HG02885 (cell line): ENCODE results near the gene ADAMTS14.

ENCODE experiments used
- ATAC-seq: cut with Tn5 transposase; IDR thresholded peaks from one replicate; pipeline ENCODE4 v1.9.1; 2021; ENCODE audit warnings: mild to moderate bottlenecking; ENCODE audit not compliant: unreplicated experiment, poor library complexity

The ADAMTS14 gene

GRCh38 chr10:70748801-70749573, 76.7 kb downstream of the ADAMTS14 start:
- no peak for ATAC-seq

GRCh38 chr10:70749756-70750155, 77.5 kb downstream of the ADAMTS14 start:
- no peak for ATAC-seq

GRCh38 chr10:70750156-70750703, 77.9 kb downstream of the ADAMTS14 start:
- no peak for ATAC-seq

GRCh38 chr10:70751356-70751755, 79.0 kb downstream of the ADAMTS14 start:
- ATAC-seq = no peak

- ATAC-seq = no peak
Observed at GRCh38 chr10:70751991-70752390, 79.7 kb downstream of the ADAMTS14 start.

GRCh38 chr10:70752571-70752970, 80.3 kb downstream of the ADAMTS14 start:
- ATAC-seq = no peak

GRCh38 chr10:70753026-70753663, 80.8 kb downstream of the ADAMTS14 start:
- ATAC-seq = no peak

- ATAC-seq = no peak
Observed at GRCh38 chr10:70753841-70754621, 81.7 kb downstream of the ADAMTS14 start.

GRCh38 chr10:70756700-70757360, 84.5 kb downstream of the ADAMTS14 start:
- ATAC-seq = no peak

- no peak for ATAC-seq
Observed at GRCh38 chr10:70757856-70758255, 85.5 kb downstream of the ADAMTS14 start.

- no peak for ATAC-seq
Observed at GRCh38 chr10:70758757-70759514, 86.6 kb downstream of the ADAMTS14 start.

GRCh38 chr10:70759781-70760180, 87.5 kb downstream of the ADAMTS14 start:
- no peak for ATAC-seq

GRCh38 chr10:70760271-70760787, 88.0 kb downstream of the ADAMTS14 start:
- ATAC-seq = no peak

- no peak for ATAC-seq
Observed at GRCh38 chr10:70761031-70761601, 88.8 kb downstream of the ADAMTS14 start.

- ATAC-seq = no peak
Observed at GRCh38 chr10:70761727-70762350, 89.5 kb downstream of the ADAMTS14 start.

GRCh38 chr10:70762441-70763175, 90.3 kb downstream of the ADAMTS14 start:
- no peak for ATAC-seq

GRCh38 chr10:70763567-70763966, 91.3 kb downstream of the ADAMTS14 start:
- no peak for ATAC-seq
